Body of pancreas (tissue), 4 donors: ENCODE measurements around the gene CEP128.

ENCODE experiments used
- POLR2A ChIP-seq, 3 donors: fragments of 450-650 bp; IDR thresholded peaks; one replicate each; pipeline ENCODE4 v1.6.1; 2016; ENCODE audit warnings: antibody characterized with exemption in 3 of 3, mild to moderate bottlenecking in 2 of 3
- TF ChIP-seq, protein P1 (sequence below), 7 experiments: fragments of 450-650 bp in 4 of 7; fragments of 200-600 bp in 3 of 7; sonication (generic) in 3 of 7; IDR thresholded peaks; one replicate each; pipeline ENCODE4 v1.5.1; 2016 to 2019; ENCODE audit warnings: antibody characterized with exemption in 7 of 7

DNA sequence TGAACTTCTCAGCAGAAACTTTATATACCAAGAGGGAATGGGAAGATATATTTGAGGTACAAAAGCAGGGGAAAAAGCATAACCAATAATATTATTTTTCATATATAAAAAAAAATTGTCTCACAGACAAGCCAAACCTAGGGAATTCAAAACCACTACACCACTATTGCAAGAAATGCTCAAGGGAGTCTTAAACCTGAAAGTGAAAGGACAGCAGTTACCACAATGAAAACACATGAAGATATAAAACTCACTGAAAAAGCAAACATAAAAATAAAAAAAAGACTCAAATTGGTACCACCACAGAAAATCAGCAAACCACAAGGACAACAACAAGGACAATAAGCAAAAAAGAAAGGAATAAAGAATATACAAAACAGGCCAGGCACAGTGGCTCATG, 131.9 kb downstream of the CEP128 start:
- TF ChIP-seq, protein P1, sequence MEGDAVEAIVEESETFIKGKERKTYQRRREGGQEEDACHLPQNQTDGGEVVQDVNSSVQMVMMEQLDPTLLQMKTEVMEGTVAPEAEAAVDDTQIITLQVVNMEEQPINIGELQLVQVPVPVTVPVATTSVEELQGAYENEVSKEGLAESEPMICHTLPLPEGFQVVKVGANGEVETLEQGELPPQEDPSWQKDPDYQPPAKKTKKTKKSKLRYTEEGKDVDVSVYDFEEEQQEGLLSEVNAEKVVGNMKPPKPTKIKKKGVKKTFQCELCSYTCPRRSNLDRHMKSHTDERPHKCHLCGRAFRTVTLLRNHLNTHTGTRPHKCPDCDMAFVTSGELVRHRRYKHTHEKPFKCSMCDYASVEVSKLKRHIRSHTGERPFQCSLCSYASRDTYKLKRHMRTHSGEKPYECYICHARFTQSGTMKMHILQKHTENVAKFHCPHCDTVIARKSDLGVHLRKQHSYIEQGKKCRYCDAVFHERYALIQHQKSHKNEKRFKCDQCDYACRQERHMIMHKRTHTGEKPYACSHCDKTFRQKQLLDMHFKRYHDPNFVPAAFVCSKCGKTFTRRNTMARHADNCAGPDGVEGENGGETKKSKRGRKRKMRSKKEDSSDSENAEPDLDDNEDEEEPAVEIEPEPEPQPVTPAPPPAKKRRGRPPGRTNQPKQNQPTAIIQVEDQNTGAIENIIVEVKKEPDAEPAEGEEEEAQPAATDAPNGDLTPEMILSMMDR (IDR thresholded peaks at IDR 0.05): no peak
- TF ChIP-seq POLR2A (IDR thresholded peaks at IDR 0.05): no peak
